SU-DHL-6 (cell line): Measurements from ENCODE around the gene UBA6.

Experiments
- EZH2phosphoT487 ChIP-seq: fragments of 200-600 bp; sonication (generic), shearing (Covaris generic); conservative IDR thresholded peaks from 2 replicates; pipeline ENCODE4 v1.6.1; 2018; ENCODE audit warnings: mild to moderate bottlenecking, antibody characterized with exemption, low read length, moderate library complexity, mixed read lengths
- TF ChIP-seq, protein P1 (sequence below): fragments of 200-600 bp; sonication (generic); IDR thresholded peaks from one replicate; pipeline ENCODE4 v1.5.1; 2017; ENCODE audit warnings: antibody characterized with exemption, mild to moderate bottlenecking, low read length, moderate library complexity; ENCODE audit not compliant: insufficient read depth, poor library complexity, severe bottlenecking

DNA sequence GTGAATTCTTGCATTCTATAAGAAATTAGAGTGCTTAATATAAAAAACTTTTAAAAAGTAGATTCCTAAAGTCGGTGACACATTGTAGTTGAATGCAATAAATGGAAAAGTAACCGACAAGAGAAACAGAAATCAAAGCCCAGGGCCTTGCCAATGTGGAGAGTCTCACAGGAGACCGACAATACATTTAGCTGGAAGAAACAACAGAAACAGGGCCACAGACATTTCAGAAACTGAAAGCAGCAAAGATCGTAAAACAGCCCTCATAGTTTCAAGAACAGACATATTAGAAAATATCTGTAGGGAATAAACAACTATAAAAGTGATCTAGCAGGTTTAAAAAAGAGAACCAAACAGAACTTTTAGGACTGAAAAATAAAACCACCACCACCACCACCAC, 92.9 kb downstream of the UBA6 start:
- TF ChIP-seq, protein P1, sequence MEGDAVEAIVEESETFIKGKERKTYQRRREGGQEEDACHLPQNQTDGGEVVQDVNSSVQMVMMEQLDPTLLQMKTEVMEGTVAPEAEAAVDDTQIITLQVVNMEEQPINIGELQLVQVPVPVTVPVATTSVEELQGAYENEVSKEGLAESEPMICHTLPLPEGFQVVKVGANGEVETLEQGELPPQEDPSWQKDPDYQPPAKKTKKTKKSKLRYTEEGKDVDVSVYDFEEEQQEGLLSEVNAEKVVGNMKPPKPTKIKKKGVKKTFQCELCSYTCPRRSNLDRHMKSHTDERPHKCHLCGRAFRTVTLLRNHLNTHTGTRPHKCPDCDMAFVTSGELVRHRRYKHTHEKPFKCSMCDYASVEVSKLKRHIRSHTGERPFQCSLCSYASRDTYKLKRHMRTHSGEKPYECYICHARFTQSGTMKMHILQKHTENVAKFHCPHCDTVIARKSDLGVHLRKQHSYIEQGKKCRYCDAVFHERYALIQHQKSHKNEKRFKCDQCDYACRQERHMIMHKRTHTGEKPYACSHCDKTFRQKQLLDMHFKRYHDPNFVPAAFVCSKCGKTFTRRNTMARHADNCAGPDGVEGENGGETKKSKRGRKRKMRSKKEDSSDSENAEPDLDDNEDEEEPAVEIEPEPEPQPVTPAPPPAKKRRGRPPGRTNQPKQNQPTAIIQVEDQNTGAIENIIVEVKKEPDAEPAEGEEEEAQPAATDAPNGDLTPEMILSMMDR: no peak
- TF ChIP-seq EZH2phosphoT487: no peak
